NB4 (cell line): ENCODE data around the gene BEX1.

Experiments used
- DNase-seq: peaks from one replicate; pipeline ENCODE4 v3.0.0; 2010; ENCODE audit warnings: low read depth
- H3K4me3 ChIP-seq: one replicate; pipeline ENCODE4 v1.5.1; 2011; ENCODE audit warnings: mild to moderate bottlenecking, low read depth, low read length, moderate library complexity
- MAX ChIP-seq: IDR thresholded peaks from 2 replicates; pipeline ENCODE4 v1.6.1; 2011; ENCODE audit warnings: low read depth, low read length
- MYC ChIP-seq: IDR thresholded peaks from 2 replicates; pipeline ENCODE4 v1.6.1; 2011; ENCODE audit warnings: low read depth, low read length
- POLR2A ChIP-seq: IDR thresholded peaks from 2 replicates; pipeline ENCODE4 v1.6.1; 2011; ENCODE audit warnings: mild to moderate bottlenecking; ENCODE audit not compliant: insufficient read length; ENCODE audit errors: extremely low read depth
- TF ChIP-seq, protein P1 (sequence below): IDR thresholded peaks from one replicate; pipeline ENCODE4 v1.5.1; 2012; ENCODE audit warnings: low read depth, low read length

BEX1 gene

GRCh38 chrX:103017542-103017941 lies 46.4 kb downstream of the BEX1 start:
- no peak overlapping the region for H3K4me3 ChIP-seq
- DNase-seq = peak; percentile 9
- TF ChIP-seq MYC = no peak
- TF ChIP-seq MAX = no peak
- no peak for TF ChIP-seq POLR2A
- TF ChIP-seq, protein P1, sequence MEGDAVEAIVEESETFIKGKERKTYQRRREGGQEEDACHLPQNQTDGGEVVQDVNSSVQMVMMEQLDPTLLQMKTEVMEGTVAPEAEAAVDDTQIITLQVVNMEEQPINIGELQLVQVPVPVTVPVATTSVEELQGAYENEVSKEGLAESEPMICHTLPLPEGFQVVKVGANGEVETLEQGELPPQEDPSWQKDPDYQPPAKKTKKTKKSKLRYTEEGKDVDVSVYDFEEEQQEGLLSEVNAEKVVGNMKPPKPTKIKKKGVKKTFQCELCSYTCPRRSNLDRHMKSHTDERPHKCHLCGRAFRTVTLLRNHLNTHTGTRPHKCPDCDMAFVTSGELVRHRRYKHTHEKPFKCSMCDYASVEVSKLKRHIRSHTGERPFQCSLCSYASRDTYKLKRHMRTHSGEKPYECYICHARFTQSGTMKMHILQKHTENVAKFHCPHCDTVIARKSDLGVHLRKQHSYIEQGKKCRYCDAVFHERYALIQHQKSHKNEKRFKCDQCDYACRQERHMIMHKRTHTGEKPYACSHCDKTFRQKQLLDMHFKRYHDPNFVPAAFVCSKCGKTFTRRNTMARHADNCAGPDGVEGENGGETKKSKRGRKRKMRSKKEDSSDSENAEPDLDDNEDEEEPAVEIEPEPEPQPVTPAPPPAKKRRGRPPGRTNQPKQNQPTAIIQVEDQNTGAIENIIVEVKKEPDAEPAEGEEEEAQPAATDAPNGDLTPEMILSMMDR = no peak

DNA sequence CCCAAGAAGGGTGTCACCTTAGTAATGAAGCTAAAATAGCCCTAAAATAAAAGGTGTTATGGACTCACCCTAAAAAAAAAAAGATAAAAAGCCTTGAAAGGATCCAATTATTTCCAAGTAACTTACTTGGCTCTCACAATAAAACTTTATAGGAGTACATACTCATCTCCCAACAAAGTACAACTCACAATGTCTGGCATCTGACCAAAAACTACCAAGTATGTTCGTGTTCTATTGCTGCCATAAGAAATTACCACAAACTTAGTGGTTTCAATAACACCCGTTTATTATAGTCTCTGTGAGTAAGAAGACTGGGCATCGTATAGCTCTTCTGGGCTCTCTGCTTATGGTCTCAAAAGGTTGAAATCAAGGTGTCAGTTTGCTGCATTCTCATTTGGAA lies 51.0 kb downstream of the BEX1 start:
- DNase-seq = no peak
- TF ChIP-seq, protein P1 = no peak
- TF ChIP-seq POLR2A = no peak
- TF ChIP-seq MAX = no peak
- TF ChIP-seq MYC = no peak
- H3K4me3 ChIP-seq = no peak overlapping the region
